ENCODE results near the gene BNC2. TPM values are rescaled to one million over a fixed set of nuclear protein-coding genes. Genes with fewer than 3 reads are reported as not detected.

Gene BNC2
- total RNA-seq, 2 experiments from 2014 or later = not detected

DNA sequence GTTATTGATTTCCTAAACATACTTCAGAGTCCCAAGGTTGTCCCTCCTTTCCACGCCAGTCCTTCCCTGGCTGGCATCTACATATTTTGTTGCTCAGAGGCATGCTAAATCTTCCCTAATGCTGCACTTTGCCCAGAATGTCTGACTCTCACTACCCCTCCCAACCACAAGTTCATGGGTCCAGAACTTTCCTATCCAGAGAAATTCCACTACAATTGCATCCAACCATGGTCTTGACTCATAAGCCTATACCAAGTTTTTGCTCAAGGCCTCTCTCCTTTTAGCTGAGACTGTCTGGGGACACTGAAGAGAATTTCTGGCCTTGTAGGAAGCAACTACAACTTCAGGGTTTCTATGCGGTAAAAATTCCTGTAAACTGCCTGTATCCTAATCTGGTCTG, 206.3 kb downstream of the BNC2 start:
- no peaks in the 10 kb centered on the region for H3K4me1 Mint-ChIP-seq (ENCODE audit: low read depth)
- POLR2A ChIA-PET = no interaction called here
- no peak overlapping the region for H3K4me3 Mint-ChIP-seq
- no peaks in the 10 kb centered on the region for H3K36me3 ChIP-seq (ENCODE audit: insufficient read depth, low read length)
- no peaks in the 10 kb centered on the region for H3K27me3 Mint-ChIP-seq
- no peaks in the 10 kb centered on the region for H3K27me3 ChIP-seq (ENCODE audit: control insufficient read depth in 1 of 2, insufficient read depth in 2 of 2, low read length in 2 of 2)
- H3K4me1 ChIP-seq (ENCODE audit: insufficient read depth, low read length) = no peaks in the 10 kb centered on the region
- CTCF ChIA-PET = no interaction called here
- DNase-seq (no peak), ATAC-seq (ENCODE audit: poor library complexity) (no peak)
- H3K9me3 ChIP-seq (ENCODE audit: control insufficient read depth in 1 of 2, insufficient read depth in 1 of 2, low read length in 2 of 2) = peaks cover 0 to 7% of the 10 kb centered on the region in 2 experiments
- no peak overlapping the region for H3K27ac ChIP-seq (ENCODE audit: low read depth in 1 of 2, low read length in 2 of 2)
- H3K36me3 Mint-ChIP-seq (ENCODE audit: low read depth) = no peaks in the 10 kb centered on the region
- H3K9me3 Mint-ChIP-seq = peaks cover 9% of the 10 kb centered on the region
- intact Hi-C loops (cut with DNase I, micrococcal nuclease) = no loop called here
- no peak for TF ChIP-seq CTCF (IDR thresholded peaks at IDR 0.05)
- no peak overlapping the region for H3K27ac Mint-ChIP-seq
- no peak overlapping the region for H3K4me3 ChIP-seq (ENCODE audit: low read length)

DNA sequence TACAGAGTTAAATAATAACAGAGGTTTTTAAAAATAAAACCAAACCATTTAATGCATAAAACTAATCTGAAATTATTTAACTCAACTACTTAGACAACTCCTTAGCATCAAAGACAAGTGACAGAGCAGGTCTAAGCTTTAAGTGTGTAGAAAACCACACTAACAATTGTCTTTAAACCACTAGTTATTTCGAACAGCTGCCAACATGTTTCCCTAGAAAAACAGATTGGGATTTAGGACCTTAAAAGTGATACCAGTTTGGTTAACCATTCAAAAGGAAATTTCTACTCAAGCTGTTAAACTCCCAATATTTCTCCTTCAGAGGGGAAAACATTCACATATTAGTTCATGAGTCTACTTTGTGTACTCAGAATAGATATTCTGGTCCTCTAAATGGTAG, 208.7 kb downstream of the BNC2 start:
- POLR2A ChIA-PET = no interaction called here
- H3K4me3 ChIP-seq (ENCODE audit: low read length) = no peak overlapping the region
- peaks cover 7% of the 10 kb centered on the region for H3K9me3 Mint-ChIP-seq
- peaks cover 0 to 7% of the 10 kb centered on the region in 2 experiments for H3K9me3 ChIP-seq (ENCODE audit: control insufficient read depth in 1 of 2, insufficient read depth in 1 of 2, low read length in 2 of 2)
- no peaks in the 10 kb centered on the region for H3K36me3 ChIP-seq (ENCODE audit: insufficient read depth, low read length)
- H3K27me3 Mint-ChIP-seq = no peaks in the 10 kb centered on the region
- TF ChIP-seq CTCF (IDR thresholded peaks at IDR 0.05) = no peak
- intact Hi-C loops (cut with DNase I, micrococcal nuclease) = no loop called here
- no peak for ATAC-seq (ENCODE audit: poor library complexity)
- H3K27me3 ChIP-seq (ENCODE audit: control insufficient read depth in 1 of 2, insufficient read depth in 2 of 2, low read length in 2 of 2) = no peaks in the 10 kb centered on the region
- H3K36me3 Mint-ChIP-seq (ENCODE audit: low read depth) = no peaks in the 10 kb centered on the region
- H3K27ac ChIP-seq (ENCODE audit: low read depth in 1 of 2, low read length in 2 of 2) = no peak overlapping the region
- CTCF ChIA-PET = no interaction called here
- H3K27ac Mint-ChIP-seq = no peak overlapping the region
- no peak for DNase-seq
- no peak overlapping the region for H3K4me3 Mint-ChIP-seq
- no peaks in the 10 kb centered on the region for H3K4me1 ChIP-seq (ENCODE audit: insufficient read depth, low read length)
- no peaks in the 10 kb centered on the region for H3K4me1 Mint-ChIP-seq (ENCODE audit: low read depth)

- ChIA-PET CTCF (no interaction called here), POLR2A (no interaction called here)
- ATAC-seq (ENCODE audit: poor library complexity) (no peak), DNase-seq (no peak)
- TF ChIP-seq CTCF (IDR thresholded peaks at IDR 0.05) = no peak
- peaks cover 5% of the 10 kb centered on the region for H3K9me3 Mint-ChIP-seq
- H3K36me3 Mint-ChIP-seq (ENCODE audit: low read depth) = no peaks in the 10 kb centered on the region
- H3K4me3 Mint-ChIP-seq = no peak overlapping the region
- H3K27me3 Mint-ChIP-seq = no peaks in the 10 kb centered on the region
- no peak overlapping the region for H3K27ac Mint-ChIP-seq
- no peak overlapping the region for H3K4me3 ChIP-seq (ENCODE audit: low read length)
- H3K36me3 ChIP-seq (ENCODE audit: insufficient read depth, low read length) = no peaks in the 10 kb centered on the region
- H3K9me3 ChIP-seq (ENCODE audit: control insufficient read depth in 1 of 2, insufficient read depth in 1 of 2, low read length in 2 of 2) = peaks cover 0 to 7% of the 10 kb centered on the region in 2 experiments
- no peak overlapping the region for H3K27ac ChIP-seq (ENCODE audit: low read depth in 1 of 2, low read length in 2 of 2)
- intact Hi-C loops (cut with DNase I, micrococcal nuclease) = no loop called here
- H3K27me3 ChIP-seq (ENCODE audit: control insufficient read depth in 1 of 2, insufficient read depth in 2 of 2, low read length in 2 of 2) = no peaks in the 10 kb centered on the region
- no peaks in the 10 kb centered on the region for H3K4me1 Mint-ChIP-seq (ENCODE audit: low read depth)
- H3K4me1 ChIP-seq (ENCODE audit: insufficient read depth, low read length) = no peaks in the 10 kb centered on the region
These were observed 211.4 kb downstream of the BNC2 start for GRCh38 chr9:16659096-16659495.
